HFFc6 (cell line): Measurements from ENCODE around the gene CDC14B. TPM values are rescaled to one million over a fixed set of nuclear protein-coding genes. Genes with fewer than 3 reads are reported as not detected.

Experiments used
- DNase-seq: peaks from one replicate; pipeline ENCODE4 v3.0.0-alpha.2; 2018
- H3K27ac Mint-ChIP-seq: 2 replicates; pipeline ENCODE4 v1.8.0; 2020; ENCODE audit warnings: mild to moderate bottlenecking, mixed read lengths
- H3K27me3 Mint-ChIP-seq: 2 replicates; pipeline ENCODE4 v1.8.0; 2021; ENCODE audit warnings: mild to moderate bottlenecking, moderate library complexity, mixed read lengths; ENCODE audit not compliant: insufficient read depth
- H3K36me3 Mint-ChIP-seq: 2 replicates; pipeline ENCODE4 v1.8.0; 2021; ENCODE audit warnings: low read depth, mixed read lengths
- H3K4me1 Mint-ChIP-seq: 2 replicates; pipeline ENCODE4 v1.8.0; 2020; ENCODE audit warnings: low read depth, mixed read lengths
- H3K4me3 Mint-ChIP-seq: 2 replicates; pipeline ENCODE4 v1.8.0; 2020; ENCODE audit warnings: mild to moderate bottlenecking, moderate library complexity, mixed read lengths
- H3K9me3 Mint-ChIP-seq: 2 replicates; pipeline ENCODE4 v1.8.0; 2020; ENCODE audit warnings: mild to moderate bottlenecking, mixed read lengths
- total RNA-seq, 6 experiments: library from RNA; stranded (reverse); fragmentation: NEBNext Ultra II Directional; extraction: Animal tissue kit (Norgen Biotek cat#: 25700); gene quantifications; 2 replicates in 1 of 6; 3 replicates in 5 of 6; pipeline ENCODE4 v1.2.3, GENCODE V29; 2021
- TF ChIP-seq, protein P1 (sequence below): fragments of 200-600 bp; sonication (generic); IDR thresholded peaks from 2 replicates; pipeline ENCODE4 v1.5.0; 2021; ENCODE audit warnings: antibody characterized with exemption, mild to moderate bottlenecking

CDC14B gene
- total RNA-seq, 6 experiments from 2014 or later = 10.7 to 14.9 (median 12.1) TPM

DNA sequence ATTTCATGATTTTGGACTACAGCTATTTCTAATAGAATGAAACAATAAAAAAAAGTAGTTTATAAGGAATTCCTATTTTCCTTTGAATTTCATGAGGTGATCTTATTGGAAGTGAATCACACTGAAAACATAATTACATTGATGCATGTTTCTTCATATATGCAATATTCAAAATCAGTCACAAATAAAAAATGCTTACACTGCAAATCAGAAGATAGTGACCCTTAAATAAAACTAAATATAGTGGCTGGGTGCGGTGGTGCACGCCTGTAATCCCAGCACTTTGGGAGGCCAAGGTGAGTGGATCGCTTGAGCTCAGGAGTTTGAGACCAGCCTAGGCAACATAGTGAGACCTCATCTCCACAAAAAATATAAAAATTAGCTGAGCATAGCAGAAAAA, 79.5 kb downstream of the CDC14B start:
- no peak for DNase-seq
- Mint-ChIP-seq H3K4me3 (no peak overlapping the region), H3K9me3 (no peaks in the 10 kb centered on the region), H3K36me3 (no peaks in the 10 kb centered on the region), H3K27ac (no peak overlapping the region), H3K27me3 (no peaks in the 10 kb centered on the region), H3K4me1 (no peaks in the 10 kb centered on the region)
- TF ChIP-seq, protein P1, sequence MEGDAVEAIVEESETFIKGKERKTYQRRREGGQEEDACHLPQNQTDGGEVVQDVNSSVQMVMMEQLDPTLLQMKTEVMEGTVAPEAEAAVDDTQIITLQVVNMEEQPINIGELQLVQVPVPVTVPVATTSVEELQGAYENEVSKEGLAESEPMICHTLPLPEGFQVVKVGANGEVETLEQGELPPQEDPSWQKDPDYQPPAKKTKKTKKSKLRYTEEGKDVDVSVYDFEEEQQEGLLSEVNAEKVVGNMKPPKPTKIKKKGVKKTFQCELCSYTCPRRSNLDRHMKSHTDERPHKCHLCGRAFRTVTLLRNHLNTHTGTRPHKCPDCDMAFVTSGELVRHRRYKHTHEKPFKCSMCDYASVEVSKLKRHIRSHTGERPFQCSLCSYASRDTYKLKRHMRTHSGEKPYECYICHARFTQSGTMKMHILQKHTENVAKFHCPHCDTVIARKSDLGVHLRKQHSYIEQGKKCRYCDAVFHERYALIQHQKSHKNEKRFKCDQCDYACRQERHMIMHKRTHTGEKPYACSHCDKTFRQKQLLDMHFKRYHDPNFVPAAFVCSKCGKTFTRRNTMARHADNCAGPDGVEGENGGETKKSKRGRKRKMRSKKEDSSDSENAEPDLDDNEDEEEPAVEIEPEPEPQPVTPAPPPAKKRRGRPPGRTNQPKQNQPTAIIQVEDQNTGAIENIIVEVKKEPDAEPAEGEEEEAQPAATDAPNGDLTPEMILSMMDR = no peak

DNA sequence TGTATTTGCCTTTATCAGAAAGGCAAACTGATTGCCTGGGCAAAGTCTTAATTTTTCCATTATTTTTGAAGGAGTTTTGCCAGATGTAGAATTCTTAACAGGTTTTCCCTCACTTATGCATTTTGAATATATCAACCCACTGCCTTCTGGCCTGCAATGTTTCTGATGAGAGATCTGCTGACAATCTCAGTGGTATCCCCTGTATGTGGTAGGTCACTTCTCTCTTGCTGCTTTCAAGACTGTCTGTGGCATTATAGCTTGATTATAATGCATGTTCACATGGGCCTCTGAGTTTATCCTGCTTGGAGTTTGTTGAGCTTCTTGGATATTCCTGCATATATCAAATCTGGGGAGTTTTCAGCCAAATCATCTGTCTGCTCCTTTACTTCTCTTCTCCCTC, 87.5 kb downstream of the CDC14B start:
- H3K9me3 Mint-ChIP-seq = no peaks in the 10 kb centered on the region
- no peak overlapping the region for H3K4me3 Mint-ChIP-seq
- H3K27ac Mint-ChIP-seq = no peak overlapping the region
- DNase-seq = no peak
- no peaks in the 10 kb centered on the region for H3K4me1 Mint-ChIP-seq
- peaks cover 23% of the 10 kb centered on the region for H3K36me3 Mint-ChIP-seq
- TF ChIP-seq, protein P1 = no peak
- H3K27me3 Mint-ChIP-seq = peaks cover 2% of the 10 kb centered on the region; the same call in 1 of the 2 replicates

DNA sequence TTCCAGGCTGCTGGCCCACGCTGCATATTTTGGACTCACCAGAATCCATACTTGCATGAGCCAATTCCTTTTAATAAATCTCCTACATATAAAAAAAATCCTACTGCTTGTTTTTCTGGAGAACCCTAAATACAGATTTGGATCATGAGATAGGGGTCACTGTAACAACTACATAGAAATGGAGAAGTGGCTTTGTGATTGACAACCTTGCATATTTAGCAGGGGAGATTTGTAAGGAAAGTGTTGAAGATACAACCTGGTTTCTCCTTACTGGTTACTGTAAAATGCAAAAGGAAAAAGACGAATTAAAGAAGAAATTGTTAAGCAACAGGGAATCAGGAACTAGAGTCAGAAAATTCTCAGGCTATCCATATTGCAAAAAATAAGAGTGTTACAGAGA, 94.9 kb downstream of the CDC14B start:
- Mint-ChIP-seq H3K27ac (no peak overlapping the region), H3K27me3 (no peaks in the 10 kb centered on the region), H3K36me3 (peaks cover 10% of the 10 kb centered on the region; the same call in 1 of the 2 replicates), H3K9me3 (no peaks in the 10 kb centered on the region), H3K4me1 (no peaks in the 10 kb centered on the region), H3K4me3 (no peak overlapping the region)
- DNase-seq = no peak
- TF ChIP-seq, protein P1 = no peak

DNA sequence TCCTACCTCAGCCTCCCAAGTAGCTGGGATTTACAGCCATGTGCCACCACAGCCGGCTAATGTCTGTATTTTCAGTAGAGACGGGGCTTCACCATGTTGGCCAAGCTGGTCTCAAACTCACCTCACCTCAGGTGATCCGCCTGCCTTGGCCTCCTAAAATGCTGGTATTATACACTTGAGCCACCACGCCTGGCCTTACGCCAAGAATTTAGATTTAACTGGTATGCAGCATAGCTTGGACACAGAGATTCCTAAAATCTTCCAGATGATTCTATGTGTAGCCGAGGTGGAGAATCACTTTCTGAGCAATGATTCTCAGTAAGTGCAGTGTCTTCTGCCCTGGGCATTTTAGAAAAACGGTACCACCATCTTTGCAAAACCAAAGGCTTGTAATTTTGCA, 95.6 kb downstream of the CDC14B start:
- no peaks in the 10 kb centered on the region for H3K4me1 Mint-ChIP-seq
- no peak overlapping the region for H3K4me3 Mint-ChIP-seq
- no peaks in the 10 kb centered on the region for H3K9me3 Mint-ChIP-seq
- no peak overlapping the region for H3K27ac Mint-ChIP-seq
- TF ChIP-seq, protein P1 = no peak
- peaks cover 10% of the 10 kb centered on the region; the same call in 1 of the 2 replicates for H3K36me3 Mint-ChIP-seq
- no peak for DNase-seq
- H3K27me3 Mint-ChIP-seq = no peaks in the 10 kb centered on the region

DNA sequence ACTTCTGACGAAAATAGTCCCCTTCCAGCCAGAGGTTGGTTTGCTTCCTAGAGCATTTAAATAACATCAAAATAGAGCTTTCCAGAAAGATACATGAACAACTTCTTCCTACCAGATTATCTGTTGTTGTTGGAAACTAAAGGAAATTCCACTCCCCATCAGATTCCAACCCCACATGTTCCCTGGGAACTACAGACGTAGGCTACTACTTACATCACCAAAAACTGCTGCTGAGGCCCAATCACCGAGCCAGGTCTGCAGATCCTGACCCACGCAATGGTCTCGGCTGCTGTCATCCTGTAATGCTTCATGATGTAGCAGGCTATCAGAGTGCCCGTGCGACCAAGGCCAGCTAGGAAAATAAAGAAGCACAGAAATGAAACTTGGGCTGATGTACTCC, 96.3 kb downstream of the CDC14B start:
- no peaks in the 10 kb centered on the region for H3K9me3 Mint-ChIP-seq
- no peak overlapping the region for H3K27ac Mint-ChIP-seq
- H3K27me3 Mint-ChIP-seq = no peaks in the 10 kb centered on the region
- no peak for DNase-seq
- no peaks in the 10 kb centered on the region for H3K4me1 Mint-ChIP-seq
- H3K4me3 Mint-ChIP-seq = no peak overlapping the region
- TF ChIP-seq, protein P1 = no peak
- H3K36me3 Mint-ChIP-seq = peaks cover 10% of the 10 kb centered on the region; the same call in 1 of the 2 replicates

DNA sequence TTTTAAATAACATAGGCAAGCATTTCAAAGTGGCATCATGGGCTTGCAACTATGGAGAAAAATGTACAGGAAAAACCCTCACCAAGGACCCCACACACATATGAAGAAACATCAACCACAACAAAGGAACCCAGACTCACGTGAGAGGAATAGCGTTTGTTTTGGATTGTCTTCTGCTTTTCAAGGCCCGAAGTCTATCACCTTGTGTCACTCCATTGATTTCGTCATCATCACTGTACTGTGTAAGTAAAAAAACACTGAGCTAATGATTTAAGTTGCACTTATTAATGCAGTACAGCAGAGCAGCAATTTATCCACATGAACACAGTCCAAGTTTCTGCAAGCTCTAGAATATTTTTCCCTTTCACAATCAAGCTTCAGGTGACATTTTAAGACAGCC, 97.3 kb downstream of the CDC14B start:
- H3K27me3 Mint-ChIP-seq = no peaks in the 10 kb centered on the region
- no peak overlapping the region for H3K27ac Mint-ChIP-seq
- TF ChIP-seq, protein P1 = no peak
- no peak for DNase-seq
- H3K4me3 Mint-ChIP-seq = no peak overlapping the region
- 0 out of 2 replicates have a peak, but pooled peaks cover 5% of the 10 kb centered on the region for H3K36me3 Mint-ChIP-seq
- no peaks in the 10 kb centered on the region for H3K9me3 Mint-ChIP-seq
- H3K4me1 Mint-ChIP-seq = no peaks in the 10 kb centered on the region
